MM.1S (cell line): ENCODE data around the gene EFNA2.

Experiments
- CTCF ChIP-seq: fragments of 300-600 bp; sonication (generic); IDR thresholded peaks from 2 replicates; pipeline ENCODE4 v1.5.1; 2016; ENCODE audit warnings: antibody characterized with exemption, low read length, mixed read lengths
- EZH2 ChIP-seq: fragments of 300-600 bp; sonication (generic); optimal IDR thresholded peaks from 2 replicates; pipeline ENCODE3; 2017; ENCODE audit warnings: low read depth, mild to moderate bottlenecking, antibody characterized with exemption, low read length, mixed read lengths
- EZH2phosphoT487 ChIP-seq: fragments of 300-600 bp; sonication (generic); IDR thresholded peaks from 2 replicates; pipeline ENCODE4 v1.6.1; 2018; ENCODE audit warnings: antibody characterized with exemption, low read length

- TF ChIP-seq CTCF, result no peak
- TF ChIP-seq EZH2, result no peak
- no peak for TF ChIP-seq EZH2phosphoT487
These were observed 3.0 kb upstream of the EFNA2 start for GRCh38 chr19:1282588-1283206.
